ENCODE results near the gene POLA1. TPM values are rescaled to one million over a fixed set of nuclear protein-coding genes. Genes with fewer than 3 reads are reported as not detected.

POLA1 gene
- total and polyA plus RNA-seq, 2 of the 4 experiments (the other 2 are of a cell fraction) = 4.0 to 15.1 TPM

DNA sequence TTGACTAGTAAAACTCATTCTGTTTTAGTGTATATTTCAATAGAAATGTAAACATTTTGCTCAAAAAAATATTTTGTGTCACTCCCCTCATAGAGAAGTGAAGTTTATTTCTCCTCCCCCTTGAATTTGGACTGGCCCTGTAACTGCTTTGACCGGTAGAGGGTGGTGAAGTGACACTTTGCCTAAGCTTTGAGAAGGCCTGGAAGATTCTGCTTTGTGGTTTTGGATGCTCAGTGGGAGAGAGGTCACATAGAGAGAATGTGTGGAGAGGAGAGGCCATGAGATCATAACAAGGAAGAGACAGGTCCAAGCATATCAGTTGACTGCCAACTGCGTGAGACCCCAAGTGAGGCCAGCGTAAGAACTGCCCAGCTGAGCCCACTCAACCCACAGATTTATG, 341.2 kb downstream of the POLA1 start:
- ChIA-PET CTCF (no interaction called here), POLR2A (ENCODE audit: unreplicated experiment) (no interaction called here)
- H3K9me1 ChIP-seq (ENCODE audit: insufficient read depth, low read length) = no peaks in the 10 kb centered on the region
- H4K91ac ChIP-seq (ENCODE audit: insufficient read depth, low read depth, low read length) = no peak overlapping the region
- H3K4ac ChIP-seq (ENCODE audit: low read depth, low read length) = no peak overlapping the region
- no peak overlapping the region for H3K27ac ChIP-seq (ENCODE audit: insufficient read depth, low read length)
- no peak overlapping the region for H3K4me2 ChIP-seq (ENCODE audit: low read depth, low read length)
- no peak overlapping the region for H3K18ac ChIP-seq (ENCODE audit: low read depth, low read length)
- H3K4me1 ChIP-seq (ENCODE audit: control insufficient read depth, insufficient read depth, low read length) = no peaks in the 10 kb centered on the region
- H3K36me3 ChIP-seq (ENCODE audit: control insufficient read depth, insufficient read depth, low read length) = no peaks in the 10 kb centered on the region
- H2AK5ac ChIP-seq (ENCODE audit: low read depth, low read length) = no peak overlapping the region
- no CpG with 5 or more reads among the region's 3 CpGs for WGBS, 2 experiments (ENCODE audit: extremely low coverage in 2 of 2, insufficient read length in 1 of 2)
- H3K23ac ChIP-seq (ENCODE audit: low read depth, low read length) = no peak overlapping the region
- no peak overlapping the region for H2BK120ac ChIP-seq (ENCODE audit: low read depth, low read length)
- H2BK15ac ChIP-seq (ENCODE audit: low read depth, low read length) = no peak overlapping the region
- no peak overlapping the region for H3K56ac ChIP-seq (ENCODE audit: extremely low read depth, insufficient read depth, low read length)
- in situ Hi-C loops (cut with MboI; ENCODE audit: low sequenced_read_pairs) = no loop called here
- no peak overlapping the region for H2BK20ac ChIP-seq (ENCODE audit: low read depth, low read length)
- no peak for TF ChIP-seq NFE2L2 (IDR thresholded peaks at IDR 0.05; ENCODE audit: low read depth, low read length)
- TF ChIP-seq, protein P1, sequence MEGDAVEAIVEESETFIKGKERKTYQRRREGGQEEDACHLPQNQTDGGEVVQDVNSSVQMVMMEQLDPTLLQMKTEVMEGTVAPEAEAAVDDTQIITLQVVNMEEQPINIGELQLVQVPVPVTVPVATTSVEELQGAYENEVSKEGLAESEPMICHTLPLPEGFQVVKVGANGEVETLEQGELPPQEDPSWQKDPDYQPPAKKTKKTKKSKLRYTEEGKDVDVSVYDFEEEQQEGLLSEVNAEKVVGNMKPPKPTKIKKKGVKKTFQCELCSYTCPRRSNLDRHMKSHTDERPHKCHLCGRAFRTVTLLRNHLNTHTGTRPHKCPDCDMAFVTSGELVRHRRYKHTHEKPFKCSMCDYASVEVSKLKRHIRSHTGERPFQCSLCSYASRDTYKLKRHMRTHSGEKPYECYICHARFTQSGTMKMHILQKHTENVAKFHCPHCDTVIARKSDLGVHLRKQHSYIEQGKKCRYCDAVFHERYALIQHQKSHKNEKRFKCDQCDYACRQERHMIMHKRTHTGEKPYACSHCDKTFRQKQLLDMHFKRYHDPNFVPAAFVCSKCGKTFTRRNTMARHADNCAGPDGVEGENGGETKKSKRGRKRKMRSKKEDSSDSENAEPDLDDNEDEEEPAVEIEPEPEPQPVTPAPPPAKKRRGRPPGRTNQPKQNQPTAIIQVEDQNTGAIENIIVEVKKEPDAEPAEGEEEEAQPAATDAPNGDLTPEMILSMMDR (conservative IDR thresholded peaks at IDR 0.05; ENCODE audit: low read depth, low read length) = peak; percentile 14; the same call in 1 of the 2 replicates
- no peaks in the 10 kb centered on the region for H4K20me1 ChIP-seq (ENCODE audit: insufficient read depth, low read length)
- no peaks in the 10 kb centered on the region; the same call in 1 of the 2 replicates for H3K9me3 ChIP-seq (ENCODE audit: control insufficient read depth, insufficient read depth, low read length)
- H4K5ac ChIP-seq (ENCODE audit: low read depth, low read length) = no peak overlapping the region
- no peaks in the 10 kb centered on the region for H3K27me3 ChIP-seq (ENCODE audit: control insufficient read depth, insufficient read depth, low read length)
- no peak overlapping the region for H3K4me3 ChIP-seq (ENCODE audit: insufficient read depth, low read depth, low read length)
- H2AFZ ChIP-seq (replicated peaks; ENCODE audit: low read length, poor library complexity) = no peak overlapping the region
- no peaks in the 10 kb centered on the region for H3K79me1 ChIP-seq (ENCODE audit: low read depth in 1 of 2, low read length in 2 of 2)
- no peak overlapping the region for H2AK9ac ChIP-seq (replicated peaks; ENCODE audit: low read depth, low read length, poor library complexity)
- no peak overlapping the region for H3K14ac ChIP-seq (replicated peaks; ENCODE audit: low read depth, low read length)
- dilution Hi-C loops (cut with HindIII; ENCODE audit: low sequenced_read_pairs, unreplicated experiment) = no loop called here
- ATAC-seq (ENCODE audit: low read depth) = no peak
- H3K9ac ChIP-seq (ENCODE audit: low read depth, low read length) = no peak overlapping the region
- no peak overlapping the region for H2BK5ac ChIP-seq (ENCODE audit: low read depth, low read length, poor library complexity, severe bottlenecking)
- intact Hi-C loops (cut with micrococcal nuclease) = loop anchor here (10.0 kb wide), 1 partner anchor 110 kb away; no protein-coding TSS in a partner anchor
- no TSS peak for BruUV-seq (replicated peaks)
- no peak overlapping the region for H4K8ac ChIP-seq (ENCODE audit: low read depth in 2 of 2, low read length in 2 of 2)
- no peak for DNase-seq

Measured in IMR-90 (cell line).